AG10803 (cell line): ENCODE results near the gene DROSHA.

Source experiments
- DNase-seq: peaks from one replicate; pipeline ENCODE4 v3.0.0; 2010; ENCODE audit warnings: low read depth
- H3K4me3 ChIP-seq: 2 replicates; pipeline ENCODE4 v1.5.1; 2011; ENCODE audit warnings: mild to moderate bottlenecking, low read length, control low read depth
- CTCF ChIP-seq: conservative IDR thresholded peaks from 2 replicates; pipeline ENCODE4 v1.5.1; 2011; ENCODE audit warnings: mild to moderate bottlenecking, low read length, control low read depth, inconsistent platforms

DROSHA gene

GRCh38 chr5:31442058-31442745 lies 89.7 kb downstream of the DROSHA start:
- no peak for DNase-seq
- TF ChIP-seq CTCF, result no peak
- no peak overlapping the region for H3K4me3 ChIP-seq

GRCh38 chr5:31436851-31437250 lies 95.0 kb downstream of the DROSHA start:
- DNase-seq, result no peak
- H3K4me3 ChIP-seq, result no peak overlapping the region
- no peak for TF ChIP-seq CTCF

GRCh38 chr5:31435730-31436129 lies 96.2 kb downstream of the DROSHA start:
- no peak for TF ChIP-seq CTCF
- no peak overlapping the region for H3K4me3 ChIP-seq
- no peak for DNase-seq

GRCh38 chr5:31434898-31435297 lies 97.0 kb downstream of the DROSHA start:
- no peak overlapping the region for H3K4me3 ChIP-seq
- TF ChIP-seq CTCF, result no peak
- DNase-seq, result no peak

GRCh38 chr5:31433229-31433628 lies 98.7 kb downstream of the DROSHA start:
- no peak overlapping the region for H3K4me3 ChIP-seq
- DNase-seq, result no peak
- no peak for TF ChIP-seq CTCF

- no peak for TF ChIP-seq CTCF
- no peak overlapping the region for H3K4me3 ChIP-seq
- DNase-seq, result no peak
Observed at GRCh38 chr5:31427724-31428309, 104.1 kb downstream of the DROSHA start.

GRCh38 chr5:31427013-31427723 lies 104.7 kb downstream of the DROSHA start:
- no peak for TF ChIP-seq CTCF
- DNase-seq, result no peak
- H3K4me3 ChIP-seq, result no peak overlapping the region
